Stimulated activated CD8-positive, alpha-beta memory T cell treated with anti-CD3 and anti-CD28 coated beads, Interleukin-7, amount 100 ng/mL, for 48 hours (primary cell): Measurements from ENCODE around the gene IP6K2.

Experiments
- DNase-seq, 2 donors: peaks; one replicate each; pipeline ENCODE4 v3.0.0-alpha.2; 2020; ENCODE audit warnings: low read depth in 1 of 2; ENCODE audit errors: extremely low read depth in 1 of 2

The IP6K2 gene

GRCh38 chr3:48692551-48692950 is 24.5 kb downstream of the IP6K2 start:
- DNase-seq, result no peak

DNA sequence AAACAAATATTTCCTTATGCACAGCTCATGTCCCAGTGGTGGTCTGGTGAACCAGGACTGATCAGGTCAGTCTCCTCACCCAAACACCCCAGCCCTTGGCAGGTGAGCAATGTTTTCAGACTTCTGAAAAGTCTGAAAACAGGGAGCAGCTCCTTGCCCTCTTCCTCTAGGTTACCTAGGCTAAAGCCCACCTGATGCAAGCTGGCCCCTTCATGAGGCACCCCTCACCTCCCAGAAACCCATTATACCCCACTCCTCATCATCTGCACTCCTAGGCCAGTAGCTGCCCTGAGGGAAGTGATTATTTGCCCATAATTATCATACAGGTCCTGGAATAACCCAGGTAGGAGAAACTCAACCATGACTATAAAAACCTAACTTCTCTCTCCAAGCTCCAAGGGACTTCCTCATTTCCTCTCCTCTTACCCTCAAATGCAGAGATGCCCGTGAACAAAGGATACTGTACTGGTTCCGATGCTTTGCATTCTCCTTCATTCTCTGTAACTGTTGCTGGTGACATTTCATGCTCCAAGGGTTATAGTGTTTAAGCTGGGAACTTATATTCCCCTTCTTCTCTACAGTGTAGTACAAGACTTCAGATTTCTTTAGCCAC is 26.1 kb downstream of the IP6K2 start:
- DNase-seq, result no peak

DNA sequence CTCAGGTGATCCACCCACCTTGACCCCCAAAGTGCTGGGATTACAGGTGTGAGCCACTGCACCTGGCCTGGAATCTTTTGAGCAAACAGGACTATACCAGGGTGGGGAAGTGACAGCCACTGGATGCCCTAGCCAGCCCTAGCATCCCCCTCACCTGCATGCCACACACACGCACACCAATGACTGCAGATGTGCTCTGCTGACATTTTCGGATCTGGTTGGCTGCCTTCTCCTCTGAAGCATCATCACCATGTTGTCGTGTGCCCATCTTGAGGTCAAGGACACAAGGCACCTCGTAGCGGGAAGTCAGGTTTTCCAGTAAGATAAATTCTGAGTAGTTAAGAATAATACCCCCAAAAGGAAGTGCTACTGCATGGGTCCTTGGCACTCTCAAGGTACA is 27.6 kb downstream of the IP6K2 start:
- DNase-seq, result no peak

- no peak for DNase-seq
Observed at GRCh38 chr3:48688737-48689075, 28.3 kb downstream of the IP6K2 start.

DNA sequence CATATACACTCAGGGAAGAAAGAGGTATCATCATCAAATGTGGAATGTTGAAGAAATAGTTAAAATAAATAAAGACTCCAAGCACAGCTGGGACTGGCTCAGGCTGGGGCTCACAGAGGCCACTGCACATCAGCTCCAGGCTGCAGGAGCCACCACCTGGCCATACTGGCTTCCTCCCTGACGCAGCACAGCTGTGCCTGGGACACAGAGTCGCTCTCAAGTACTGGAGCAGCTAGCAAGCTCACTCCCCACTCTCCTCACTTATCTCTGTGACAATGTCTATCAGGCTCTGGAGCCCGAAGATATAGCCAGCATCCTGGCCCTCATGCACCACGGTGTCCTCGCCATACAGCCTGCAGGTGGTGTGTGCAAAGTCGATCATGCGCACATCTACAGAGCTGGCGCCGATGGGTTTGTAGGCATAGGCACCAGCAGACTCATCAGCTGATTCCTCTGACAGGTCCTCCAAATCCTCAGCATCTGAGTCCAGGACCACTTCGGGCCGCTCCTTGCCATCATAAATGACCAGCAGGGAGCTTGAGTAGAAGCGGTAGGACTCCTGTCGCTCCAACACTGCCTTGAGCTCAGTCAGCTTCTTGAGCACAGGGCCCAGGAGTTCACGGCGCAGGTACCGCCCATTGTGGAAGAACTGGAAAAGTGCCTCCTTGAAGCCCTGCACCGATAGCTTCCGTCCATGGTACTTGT is 28.8 kb downstream of the IP6K2 start:
- DNase-seq, result no peak

DNA sequence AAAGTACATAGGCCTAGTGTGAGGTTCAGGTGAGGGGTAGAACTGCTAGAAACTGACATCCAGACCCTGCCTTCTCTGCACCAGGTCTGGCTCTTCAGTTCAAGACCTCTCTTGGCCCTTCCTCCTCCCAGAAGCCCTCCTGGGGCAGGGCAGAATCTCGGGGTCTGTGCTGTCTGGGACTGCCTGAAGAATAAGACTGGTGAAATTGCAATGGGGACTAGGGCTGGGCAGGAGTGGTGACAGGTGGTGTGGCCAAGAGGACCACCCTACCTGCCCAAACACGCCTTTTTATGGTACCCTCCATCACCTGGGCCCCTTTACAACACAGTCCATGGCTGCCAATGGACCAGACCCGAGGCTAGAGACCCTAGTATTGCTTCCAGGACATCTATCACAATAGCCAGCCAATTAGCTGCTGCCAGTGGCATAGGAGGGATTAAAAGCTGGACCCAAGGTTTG is 29.8 kb downstream of the IP6K2 start:
- DNase-seq, result no peak

DNA sequence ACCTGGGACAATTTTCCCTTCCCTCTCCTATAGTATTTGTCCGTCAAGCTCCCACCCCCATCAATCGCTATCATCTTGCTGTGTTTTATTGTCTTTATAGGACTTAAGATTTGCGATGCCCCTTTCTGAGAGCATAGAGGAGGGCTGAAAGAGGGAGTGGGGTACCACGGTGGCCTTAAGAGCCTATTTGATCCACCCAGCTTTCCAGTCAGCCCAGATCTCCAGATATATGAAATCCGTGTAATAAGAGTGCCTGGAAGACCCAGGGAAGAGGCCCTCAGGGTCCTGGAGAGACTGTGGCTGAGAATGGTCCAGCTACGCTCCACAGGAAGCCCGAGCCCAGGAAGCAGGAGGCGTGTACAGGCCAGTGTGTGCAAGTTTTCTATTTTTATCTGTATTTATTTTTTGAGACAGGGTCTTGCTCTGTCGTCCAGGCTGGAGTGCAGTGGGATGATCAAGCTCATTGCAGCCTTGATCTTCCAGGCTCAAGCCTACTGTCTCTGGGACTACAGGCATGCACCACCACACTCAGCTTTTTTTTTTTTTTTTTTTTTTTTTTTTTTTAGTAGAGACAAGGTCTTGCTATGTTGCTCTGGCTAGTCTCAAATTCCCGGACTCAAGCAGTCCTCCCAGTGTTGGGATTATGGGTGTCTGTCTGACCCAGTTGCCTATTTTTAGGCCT is 30.3 kb downstream of the IP6K2 start:
- no peak for DNase-seq

DNA sequence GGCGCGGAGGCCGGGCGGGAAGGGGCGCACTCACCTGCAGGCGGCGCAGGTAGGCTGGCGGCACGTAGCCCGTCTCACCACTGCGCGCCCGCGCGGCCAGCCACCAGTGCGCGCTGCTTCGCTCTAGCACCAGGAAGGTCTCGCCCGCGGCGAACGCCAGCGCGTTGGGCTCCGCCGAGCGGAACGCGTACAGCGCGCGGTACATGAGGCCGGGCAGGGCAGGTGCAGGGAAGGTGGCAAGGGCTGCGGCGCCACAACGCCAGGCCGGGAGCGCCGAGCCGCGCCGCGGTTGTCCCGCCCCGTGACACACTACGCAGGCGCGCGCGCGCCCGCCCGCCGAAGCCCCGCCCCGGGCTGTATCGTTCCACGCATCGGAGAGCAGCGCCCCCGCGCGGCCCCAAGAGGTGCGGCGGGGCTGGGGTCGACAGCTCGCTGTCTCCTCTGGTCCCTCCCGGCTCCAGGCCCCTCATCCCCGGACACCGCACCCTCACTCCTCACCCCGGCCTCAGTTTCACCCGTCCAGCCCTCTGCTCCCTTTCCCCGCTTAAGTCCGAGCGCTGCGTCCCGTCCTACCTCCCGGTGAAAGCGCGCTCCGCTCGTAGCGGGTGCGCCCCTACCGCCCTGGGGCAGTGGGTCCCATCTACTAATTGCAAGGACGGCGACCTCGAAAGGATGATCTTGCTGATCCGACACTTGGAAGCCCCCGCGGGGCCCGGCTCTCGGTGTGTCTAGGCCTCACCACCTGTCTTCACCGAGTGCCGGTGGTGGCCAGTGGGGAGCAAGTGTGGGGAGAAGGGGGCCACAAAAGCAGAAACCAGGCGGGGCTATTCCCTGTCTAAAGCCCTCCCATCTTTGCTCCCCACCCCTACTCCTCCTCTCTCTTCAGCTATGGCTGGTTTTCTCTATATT is 31.2 kb downstream of the IP6K2 start, which contains the start of gene NCKIPSD:
NCKIPSD (minus strand) TSS at position 313 of the 909 bp plus-strand sequence; CDS start at position 205, 108 bp downstream.
- DNase-seq, result peak; percentile 76 to 80

DNA sequence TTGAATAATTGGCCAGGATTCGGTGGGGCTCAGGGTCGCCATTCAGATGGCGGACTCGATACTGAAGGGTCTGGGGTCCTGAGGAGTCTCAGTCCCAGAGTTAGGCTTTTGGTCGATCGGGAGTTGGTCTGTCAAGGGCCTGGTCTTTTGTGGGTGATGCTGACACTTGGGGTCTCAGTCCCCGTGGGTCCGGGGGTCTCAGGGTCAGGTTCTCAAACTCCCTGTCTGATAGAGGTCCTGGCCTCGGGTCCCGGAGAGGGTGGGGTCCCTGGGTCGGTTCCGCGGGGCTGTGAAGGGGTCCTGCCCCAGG is 31.8 kb downstream of the IP6K2 start:
- DNase-seq, result no peak

DNA sequence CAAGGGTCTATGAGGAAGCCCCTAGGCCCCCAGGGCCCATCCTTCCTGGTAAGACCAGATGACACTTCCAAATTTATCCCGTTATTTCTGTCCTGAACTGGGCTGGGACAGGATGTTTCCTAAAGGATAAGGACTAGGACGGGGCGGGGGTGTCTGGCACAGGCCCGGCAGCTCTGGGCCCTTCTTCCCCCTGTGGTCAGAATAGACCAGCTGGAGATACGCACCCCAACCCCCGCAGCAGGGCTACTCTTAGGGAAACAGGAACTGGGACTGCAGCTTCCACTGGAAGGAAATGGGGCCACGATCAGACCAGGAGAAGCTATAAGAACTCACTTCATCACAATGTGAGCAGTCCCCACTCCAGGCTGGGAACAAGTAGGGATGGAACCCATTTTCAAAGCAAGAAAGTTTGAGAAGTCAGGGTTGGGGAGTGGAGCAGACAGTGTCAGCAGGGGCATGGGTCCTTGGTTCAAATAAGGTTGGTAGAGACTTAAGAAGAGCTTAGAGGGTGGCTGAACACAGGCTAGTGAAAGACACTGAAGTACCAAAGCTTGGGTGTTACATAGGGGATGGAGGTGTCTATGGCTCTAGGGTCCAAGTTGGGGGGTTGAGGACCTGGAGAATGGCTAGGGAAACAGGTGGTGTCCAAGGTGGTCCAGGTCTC is 32.4 kb downstream of the IP6K2 start:
- no peak for DNase-seq

- DNase-seq, result no peak
Observed at GRCh38 chr3:48684054-48684349, 33.0 kb downstream of the IP6K2 start.

- DNase-seq, result no peak
Observed at GRCh38 chr3:48682786-48683185, 34.2 kb downstream of the IP6K2 start.

GRCh38 chr3:48681974-48682610 is 34.9 kb downstream of the IP6K2 start:
- DNase-seq, result no peak

GRCh38 chr3:48681541-48681880 is 35.5 kb downstream of the IP6K2 start:
- DNase-seq, result no peak

DNA sequence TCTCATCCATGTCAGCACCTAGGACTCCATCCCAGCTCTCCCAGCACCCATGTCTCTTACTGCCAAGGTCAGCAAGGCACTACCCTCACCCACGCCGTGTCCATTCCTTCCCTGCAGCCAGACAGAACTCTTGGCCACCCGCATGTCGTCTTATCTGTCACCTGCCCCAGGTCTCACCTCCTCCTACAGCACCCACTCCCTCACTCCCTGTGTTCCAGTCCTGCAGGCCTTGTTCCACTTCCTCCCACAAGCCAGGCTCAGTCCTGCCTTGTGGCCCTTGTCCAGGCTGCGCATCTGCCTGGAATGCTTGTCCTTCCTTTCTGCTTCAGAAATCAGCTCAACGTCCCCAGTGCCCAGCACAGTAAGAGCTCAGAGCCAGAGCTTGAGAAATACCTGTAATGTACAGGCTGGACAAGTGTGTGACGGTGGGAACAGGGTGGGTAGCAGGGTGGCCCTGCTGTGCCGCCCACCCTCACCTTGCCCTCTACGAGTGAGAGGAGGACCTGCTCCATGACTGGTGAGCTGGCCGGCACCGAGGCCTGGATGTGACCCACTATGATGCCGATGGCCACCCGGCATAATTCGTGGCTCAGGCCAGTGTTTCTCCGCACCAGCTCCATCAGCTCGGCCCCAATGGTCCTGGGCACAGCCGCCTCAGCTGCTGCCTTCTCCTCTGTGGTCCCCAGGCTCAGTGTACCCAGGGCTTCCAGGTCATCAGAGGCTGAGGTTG is 36.0 kb downstream of the IP6K2 start:
- no peak for DNase-seq

- no peak for DNase-seq
Observed at GRCh38 chr3:48679411-48680391, 37.3 kb downstream of the IP6K2 start.

DNA sequence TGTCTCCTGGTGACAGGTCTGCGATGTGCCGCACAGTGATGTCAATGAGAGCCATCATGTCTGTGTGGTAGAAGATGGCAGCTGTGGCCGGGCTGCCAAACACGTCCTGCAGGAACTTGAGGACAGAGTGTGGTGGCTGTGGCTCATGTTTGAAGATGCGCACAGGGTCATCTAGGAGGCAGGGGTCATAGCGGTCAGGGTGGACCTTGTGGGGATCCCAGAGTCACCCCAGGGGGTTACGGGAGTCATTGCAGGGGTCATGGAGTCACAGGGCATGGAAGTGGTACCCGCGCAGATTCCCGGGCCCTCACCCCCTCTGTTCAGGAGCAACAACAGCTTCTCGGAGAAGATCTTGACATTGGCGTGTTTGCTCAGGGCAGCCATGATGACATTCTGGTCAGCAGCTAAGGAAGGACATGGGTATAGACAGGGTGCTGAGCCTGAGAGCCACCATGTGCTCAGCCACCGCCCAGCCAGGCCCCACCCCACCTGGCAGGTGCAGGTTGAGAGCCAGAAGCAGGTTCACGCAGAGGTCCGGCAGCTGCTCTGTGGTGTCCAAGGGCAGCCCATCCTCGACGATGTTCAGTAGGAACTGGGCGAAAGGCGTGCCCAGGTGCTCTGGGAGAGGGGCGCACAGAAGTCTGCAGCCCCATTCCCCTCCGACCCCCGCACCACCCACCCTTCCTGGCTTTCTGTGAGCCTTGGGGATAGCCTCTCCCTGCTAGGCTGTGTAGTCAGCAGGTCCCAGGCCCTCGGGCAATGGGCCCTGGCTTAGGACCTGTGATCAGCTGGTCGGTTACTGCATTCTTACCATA is 38.2 kb downstream of the IP6K2 start:
- DNase-seq, result no peak

DNA sequence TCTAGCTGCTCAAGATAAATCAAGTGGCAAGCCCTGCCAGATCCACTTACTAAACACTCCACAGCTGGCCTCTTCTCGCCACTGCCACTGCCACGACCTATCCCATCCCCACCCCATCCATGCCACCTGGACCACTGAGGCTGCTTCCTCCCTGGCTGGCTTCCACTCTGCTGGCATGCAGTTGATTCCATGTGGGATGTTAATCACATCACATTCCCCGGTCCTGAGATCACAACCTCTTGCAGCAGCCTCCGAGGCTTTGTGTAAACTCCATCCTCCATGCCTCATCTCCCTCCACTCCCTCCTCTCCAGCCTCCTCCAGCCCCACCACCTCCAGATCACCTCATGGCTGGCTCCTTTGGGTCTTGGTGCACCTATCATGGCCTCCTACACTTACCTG is 39.0 kb downstream of the IP6K2 start:
- DNase-seq, result no peak
